HG02973 (cell line): ENCODE measurements around the gene CEACAM18.
"Not testable (repeated sequence)": the region's sequence is repeated elsewhere in the genome, so short reads cannot be mapped to it uniquely, and the experiment has no call there.

ENCODE experiments used
- ATAC-seq: cut with Tn5 transposase; IDR thresholded peaks from one replicate; pipeline ENCODE4 v1.9.1; 2021; ENCODE audit warnings: moderate library complexity; ENCODE audit not compliant: unreplicated experiment

CEACAM18 gene

DNA sequence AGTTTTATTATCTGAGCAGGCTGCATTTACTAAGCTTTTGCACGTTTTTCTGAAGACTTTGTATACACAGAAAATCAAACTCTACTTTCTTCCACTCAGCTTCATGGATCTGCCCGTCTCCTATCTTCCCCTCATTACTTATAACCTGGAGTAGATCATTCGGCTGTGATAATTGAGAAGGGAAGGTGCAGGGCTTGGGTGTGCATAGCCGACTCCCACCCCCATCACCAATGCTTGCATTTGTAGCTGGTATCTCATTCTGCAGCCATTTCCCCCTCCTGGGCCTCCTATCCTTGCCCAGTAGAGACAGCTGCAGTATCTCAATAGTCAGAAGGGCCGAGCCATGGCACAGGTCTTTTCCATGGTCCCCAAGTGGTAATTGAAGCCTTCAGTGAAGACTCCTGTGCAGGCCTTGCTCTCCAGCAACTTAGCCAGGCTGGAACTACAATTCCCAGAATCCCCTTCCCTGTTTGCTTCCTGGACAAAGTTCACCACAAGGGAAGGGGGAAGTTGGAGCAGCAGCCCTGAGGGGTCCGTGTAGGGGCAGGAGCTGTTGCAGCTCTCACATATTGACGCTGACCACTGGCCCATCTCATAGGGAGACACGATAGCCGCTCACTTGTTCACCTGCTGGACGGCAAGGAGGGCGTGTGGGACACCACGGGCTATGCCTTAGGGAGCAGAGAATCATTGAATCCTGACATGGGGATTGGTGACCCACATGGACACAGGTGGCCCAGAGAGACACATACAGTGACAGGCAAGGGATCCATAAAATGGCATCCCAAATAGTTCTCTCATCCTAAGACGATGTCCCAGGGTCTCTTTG is 18.0 kb upstream of the CEACAM18 start:
- ATAC-seq = no peak

DNA sequence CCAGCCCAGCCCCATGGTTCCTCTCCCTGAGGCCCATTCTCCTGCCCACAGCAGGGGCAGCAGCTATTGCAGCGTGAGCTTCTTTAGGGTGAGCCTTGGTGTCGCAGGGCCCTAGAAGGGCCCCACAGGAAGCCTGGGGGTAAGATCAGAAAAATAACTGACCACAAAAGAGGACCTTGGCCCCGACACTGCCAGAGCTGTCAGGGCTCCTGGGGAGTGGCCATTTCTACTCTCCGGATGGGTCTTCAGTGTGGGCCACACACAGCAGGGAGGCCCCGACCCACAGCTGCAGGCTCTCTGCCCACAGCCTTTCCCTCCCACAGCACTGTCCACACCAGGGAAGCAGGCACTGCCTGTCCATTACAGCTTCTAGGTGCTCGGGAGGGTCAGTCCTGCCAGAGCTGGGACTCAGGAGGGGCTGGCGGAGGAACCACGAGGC is 16.6 kb upstream of the CEACAM18 start:
- ATAC-seq = no peak

DNA sequence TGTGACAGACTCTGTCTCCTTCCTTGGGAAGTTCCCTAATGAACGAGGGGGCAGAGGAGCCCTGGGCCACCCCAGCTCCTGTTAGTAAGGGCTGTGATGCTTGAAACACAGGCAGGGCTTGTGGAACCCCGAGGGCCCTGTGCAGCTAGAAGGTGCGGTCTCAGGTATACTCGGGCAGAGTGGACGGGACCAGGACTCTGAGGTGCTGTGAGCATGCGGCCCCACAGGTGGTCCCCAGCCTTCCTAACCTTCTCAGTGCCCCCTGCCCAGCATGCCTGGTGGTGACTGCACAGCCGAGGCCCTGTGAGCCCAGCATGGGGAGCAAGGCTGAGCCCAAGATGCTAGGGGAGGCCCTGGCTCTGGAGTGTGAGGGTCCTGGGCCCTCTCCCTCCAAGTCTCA is 16.1 kb upstream of the CEACAM18 start:
- ATAC-seq = no peak

DNA sequence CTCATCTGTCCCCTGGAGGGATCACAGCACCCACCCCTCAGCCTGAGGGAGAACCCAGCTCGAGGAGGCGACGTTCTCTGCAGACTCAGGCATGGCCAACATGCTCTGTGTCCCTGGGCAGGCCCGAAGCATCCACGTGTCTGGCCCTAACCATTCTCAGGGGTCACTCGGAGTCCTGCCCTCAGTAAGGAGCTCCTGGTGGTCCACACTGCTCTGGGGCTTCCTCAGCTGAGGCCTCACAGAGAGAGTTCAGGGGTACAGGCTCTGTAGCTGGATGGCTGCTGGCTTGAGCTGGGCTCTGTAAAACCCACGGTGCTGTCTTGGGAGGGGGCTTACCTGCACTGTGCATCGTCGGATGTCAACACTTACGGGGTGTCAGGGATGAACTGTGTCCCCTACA is 15.7 kb upstream of the CEACAM18 start:
- ATAC-seq = no peak

DNA sequence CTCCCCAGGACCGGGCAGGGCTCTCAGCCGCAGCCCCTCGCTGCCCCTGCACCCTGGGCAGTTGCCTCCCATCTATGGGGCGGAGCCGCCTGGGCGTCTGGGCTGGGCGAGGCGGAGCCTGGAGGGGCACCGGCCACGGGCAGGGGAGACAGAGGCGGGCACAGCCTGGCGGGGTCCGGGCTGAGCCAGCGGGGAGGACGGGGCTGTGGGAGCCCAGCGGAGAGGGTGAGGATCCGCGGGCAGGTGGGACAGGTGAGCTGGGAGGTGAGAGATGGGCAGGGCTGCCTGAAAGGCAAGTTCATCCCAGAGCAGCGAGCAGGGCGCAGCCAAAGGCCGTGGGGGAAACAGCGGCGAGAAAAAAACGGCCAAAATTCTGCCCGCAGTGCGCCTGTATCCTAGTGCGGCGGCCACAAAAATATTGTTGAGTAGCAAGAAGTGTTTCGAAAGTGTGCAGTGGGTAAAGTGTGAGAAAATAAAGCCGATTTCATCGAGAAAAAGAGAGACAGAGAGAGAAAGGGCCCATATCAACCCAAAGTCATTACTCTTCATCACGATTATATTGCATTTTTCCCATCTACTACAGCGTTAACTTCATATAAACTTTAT is 14.3 kb upstream of the CEACAM18 start:
- ATAC-seq = not testable (repeated sequence)

DNA sequence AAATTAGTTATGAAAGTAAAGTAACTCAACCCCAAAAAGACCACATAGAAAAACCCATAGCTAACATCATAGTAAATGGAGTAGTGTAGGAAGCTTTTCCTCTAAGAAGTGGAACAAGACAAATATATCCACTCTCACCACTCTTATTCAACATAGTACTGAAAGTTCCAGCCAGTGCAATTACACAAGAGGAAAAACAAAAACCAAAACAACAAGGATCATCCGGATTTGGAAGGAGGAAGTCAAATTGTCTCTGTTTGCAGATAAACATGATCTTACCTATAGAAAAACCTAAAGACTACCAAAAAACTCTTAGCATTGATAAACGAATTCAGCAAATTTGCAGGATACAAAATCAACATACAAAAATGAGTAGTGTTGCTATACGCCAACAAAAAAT is 11.6 kb upstream of the CEACAM18 start:
- no peak for ATAC-seq

DNA sequence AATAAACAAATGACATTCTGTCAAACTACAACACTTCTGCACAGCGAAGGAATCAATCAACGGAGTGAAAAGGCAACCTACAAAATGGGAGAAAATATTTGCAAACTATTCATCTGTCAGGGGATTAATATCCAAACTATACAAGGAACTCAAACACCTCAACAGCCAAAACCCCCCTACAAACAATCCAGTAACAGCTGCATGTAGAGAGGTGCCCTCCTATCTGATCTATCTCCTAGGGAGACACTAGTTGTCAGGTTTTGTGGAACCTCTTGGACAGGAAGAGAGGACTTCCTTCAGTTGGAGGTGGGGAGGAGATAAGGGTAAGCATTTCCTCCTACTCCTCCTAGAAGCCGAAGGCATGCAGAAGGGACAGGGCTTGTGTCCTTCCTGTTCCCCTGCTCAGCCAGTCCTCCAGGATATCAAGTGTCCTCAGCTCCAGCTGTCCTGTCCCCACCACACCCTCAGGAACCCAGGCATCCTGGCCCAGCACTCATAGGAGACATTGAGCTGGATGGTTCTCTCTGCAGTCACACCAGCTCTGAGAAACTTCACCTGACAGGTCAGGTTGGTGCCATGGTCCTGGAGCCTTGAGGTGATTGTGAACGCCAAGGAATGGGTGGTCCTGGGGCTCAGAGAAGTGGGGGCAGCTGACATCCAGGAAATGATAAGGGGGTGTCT is 10.3 kb upstream of the CEACAM18 start:
- no peak for ATAC-seq

DNA sequence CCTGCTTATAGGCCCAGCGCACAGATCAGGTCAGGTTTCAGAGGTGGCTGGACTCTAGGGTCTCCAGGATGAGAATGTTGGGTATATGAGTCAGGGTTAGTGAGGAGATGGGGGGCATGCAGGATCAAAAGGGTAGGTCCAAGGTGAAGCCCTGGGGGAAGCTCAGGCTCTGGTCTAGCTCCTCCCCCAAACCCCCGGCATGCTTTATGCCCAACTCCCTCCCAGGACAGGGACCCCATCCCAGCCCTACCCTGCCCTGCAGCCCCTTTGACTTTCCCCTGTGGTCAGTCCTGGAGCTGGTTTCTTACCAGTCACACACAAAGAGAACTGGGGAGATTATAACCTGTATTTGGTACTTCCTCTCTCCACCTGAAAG is 9.8 kb upstream of the CEACAM18 start:
- no peak for ATAC-seq

DNA sequence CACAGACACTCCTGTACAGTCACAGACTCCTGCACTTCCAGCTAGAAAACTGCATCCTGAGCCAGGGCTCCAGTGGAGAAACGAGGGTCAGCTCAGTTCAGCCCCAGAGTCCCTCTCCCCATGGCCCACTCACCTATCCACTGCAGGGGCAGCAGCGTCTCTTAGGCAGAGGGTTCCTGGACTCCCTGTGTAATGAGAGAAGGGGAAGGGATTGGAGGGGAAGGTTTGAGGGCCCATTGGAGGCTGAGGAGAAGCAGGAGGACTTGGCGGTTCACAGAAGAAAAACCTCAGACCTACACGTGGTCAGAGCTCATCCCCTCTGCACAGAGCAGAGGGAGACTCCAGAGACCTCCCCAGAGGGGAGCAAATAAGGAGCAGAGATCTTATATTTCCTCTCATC is 9.2 kb upstream of the CEACAM18 start:
- ATAC-seq = no peak

DNA sequence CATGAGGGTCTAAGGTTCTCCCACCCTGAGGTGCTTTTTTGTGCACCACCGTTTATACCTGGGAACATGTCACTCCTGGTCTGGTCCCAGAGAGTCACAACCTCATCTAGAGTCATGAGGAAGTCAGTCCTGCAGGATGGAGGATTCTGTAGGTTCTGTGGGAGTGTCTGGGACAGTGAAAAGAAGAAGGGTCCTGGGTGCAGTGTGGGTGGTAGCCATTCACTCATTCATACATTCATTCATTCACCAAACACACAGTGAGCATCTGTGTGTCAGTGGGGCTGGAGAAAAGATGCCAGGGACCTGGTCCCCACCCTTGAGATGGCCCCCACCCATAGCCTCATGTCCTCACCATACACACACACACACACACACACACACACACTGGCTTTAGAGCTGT is 8.7 kb upstream of the CEACAM18 start:
- ATAC-seq = no peak

DNA sequence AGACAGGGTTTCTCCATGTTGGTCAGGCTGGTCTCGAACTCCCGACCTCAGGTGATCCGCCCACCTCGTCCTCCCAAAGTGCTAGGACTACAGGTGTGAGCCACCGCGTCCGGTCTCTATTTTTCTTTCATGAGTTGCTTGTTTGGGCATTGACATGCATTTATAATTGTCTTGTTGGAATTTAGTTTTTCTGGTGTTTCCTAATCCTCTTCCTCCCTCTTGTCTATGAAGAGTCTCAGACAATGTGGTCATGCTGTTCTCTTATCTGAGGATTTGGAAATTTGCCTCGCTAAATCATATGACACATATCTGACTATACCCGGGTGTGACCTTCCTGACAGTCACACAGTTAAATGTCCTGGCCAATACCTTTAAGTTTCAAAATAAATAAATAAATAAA is 7.4 kb upstream of the CEACAM18 start:
- ATAC-seq = no peak

DNA sequence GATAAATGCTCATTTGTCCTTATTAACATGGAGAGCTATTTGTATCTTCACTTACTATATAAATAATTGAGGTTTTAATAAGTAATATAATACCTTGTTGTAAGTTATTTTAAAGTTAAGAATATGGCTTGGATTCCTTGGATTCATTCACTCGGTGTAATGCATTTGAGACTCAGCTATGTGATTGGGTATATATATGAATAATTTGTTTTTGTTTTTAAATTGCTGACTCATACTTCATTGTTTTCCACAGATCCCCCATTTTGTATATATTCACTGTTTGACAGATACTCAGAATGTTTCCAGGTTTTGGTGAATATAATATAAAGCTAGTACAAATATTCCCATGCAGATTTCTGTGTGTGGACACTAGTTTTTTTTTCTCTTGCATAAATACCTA is 6.8 kb upstream of the CEACAM18 start:
- ATAC-seq = no peak

DNA sequence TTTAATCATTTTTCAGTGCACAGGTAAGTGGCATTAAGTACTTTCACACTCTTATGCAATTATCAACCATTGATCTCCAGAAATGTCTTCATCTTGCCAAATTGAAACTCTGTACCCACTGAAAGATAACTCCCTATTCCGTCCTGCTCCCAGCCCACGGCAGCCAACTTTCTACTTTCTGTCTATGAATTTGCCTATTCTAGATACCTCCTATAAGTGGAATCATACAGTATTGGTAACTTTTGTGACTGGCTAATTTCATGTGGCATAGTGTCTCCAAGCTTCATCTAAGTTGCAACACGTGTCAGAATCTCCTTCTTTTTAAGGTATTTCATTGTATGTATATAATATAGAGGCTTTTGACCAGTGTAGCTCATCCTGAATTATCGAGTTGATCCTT is 5.7 kb upstream of the CEACAM18 start:
- no peak for ATAC-seq

DNA sequence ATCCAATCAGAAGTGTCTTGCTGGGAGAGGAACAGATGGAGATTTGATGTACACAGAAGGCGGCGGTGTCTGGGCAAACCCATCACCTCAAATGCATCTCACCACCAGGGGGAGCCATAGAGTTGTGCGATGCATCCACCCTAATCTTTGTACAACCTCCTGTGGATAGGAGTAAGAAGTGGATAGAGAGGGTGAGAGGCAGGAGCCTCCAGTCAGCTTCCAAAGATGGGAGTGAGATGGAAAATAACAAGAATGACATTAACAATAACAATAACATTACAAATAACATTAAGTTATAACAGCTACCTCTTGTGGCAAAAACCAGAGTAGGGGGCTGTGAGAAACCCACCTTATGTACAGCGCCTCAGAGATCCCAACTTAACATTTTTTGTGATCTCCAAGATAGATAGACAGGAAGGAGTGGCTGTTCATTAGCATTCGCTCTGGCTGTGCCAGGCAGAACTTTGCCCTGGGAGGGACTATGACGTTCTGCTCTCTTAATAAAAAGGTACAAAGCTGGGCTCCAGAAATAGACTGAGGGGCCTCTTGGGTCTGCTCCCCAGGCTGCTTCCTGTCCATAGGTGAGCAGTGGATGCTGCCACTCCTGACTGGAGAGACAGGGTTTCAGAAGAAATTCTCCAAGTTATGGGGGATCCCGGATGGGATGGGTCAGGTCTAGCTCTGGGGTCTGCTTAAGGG is 5.2 kb upstream of the CEACAM18 start:
- no peak for ATAC-seq

DNA sequence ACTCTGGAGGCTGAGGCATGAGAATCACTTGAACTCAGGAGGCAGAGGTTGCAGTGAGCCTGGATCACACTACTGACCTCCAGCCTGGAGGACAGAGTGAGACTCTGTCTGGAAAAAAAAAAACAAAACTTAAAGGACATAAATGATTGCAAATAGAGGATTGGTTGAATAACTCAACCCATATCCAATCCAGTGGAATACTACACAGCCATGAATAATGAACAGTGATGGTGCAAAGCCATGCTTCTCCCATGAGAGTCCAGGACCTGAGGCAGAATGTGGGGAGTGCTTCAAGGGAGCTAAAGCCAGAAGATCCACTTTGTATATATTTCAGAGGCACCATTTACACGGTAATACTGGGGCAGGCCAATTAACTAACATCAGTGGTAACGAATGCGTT is 2.2 kb upstream of the CEACAM18 start:
- ATAC-seq = no peak

DNA sequence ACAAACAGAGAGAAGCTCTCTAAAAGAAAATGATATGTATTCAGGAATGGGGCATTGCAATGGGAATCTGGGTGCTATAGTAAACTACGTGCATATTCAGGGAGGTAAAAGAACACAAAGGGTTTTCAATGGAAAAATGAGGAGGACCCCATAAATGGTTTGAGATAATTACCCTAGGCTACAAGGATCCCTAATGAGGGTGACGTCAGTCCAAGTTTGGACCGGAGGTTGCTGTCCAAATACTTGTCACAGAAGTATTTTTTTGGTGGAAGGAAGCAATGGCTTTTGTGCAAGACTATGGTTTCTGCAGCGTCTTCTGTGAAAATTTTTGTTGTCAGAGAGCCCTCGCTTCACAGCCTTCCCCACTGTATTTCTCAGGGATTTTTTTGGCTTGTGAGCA is 995 bp upstream of the CEACAM18 start:
- ATAC-seq = no peak

DNA sequence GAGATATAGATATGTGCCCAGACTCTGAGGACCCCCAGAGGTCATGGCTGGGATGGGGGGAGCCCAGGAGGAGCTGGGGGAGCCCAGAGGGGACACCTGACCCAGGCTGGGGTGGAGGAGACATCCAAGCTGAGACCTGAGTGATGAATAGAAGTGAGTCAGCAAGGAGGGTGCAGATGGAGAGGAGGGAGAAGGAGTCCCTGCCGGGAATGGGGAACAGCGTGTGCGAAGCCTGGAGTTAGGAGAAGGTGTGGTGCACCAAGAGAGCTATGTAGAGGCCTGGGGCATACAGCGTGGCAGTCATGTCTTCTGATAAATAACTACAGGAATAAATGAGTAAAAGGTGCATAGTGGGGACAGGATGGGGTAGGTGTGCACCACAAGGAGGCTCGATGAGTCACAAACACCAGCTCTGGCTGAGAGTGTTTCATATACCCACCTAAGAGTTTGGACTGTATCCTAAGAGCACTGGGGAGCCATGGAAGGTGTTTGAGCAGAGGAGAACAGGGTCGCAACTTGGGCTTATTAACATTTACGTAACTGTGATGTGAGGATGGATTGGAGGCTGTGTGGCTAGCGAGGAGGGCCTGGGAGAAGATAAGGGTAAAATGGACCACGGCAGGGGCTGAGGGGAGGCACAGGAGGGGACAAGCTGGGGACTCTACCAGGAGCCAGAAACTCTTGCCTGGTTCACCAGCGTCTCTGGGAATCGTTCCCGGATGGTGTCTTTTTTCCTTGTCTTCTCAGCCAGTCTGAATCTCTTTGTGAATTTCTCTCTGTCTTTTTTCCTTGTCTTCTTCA is 1.4 kb downstream of the CEACAM18 start:
- no peak for ATAC-seq

DNA sequence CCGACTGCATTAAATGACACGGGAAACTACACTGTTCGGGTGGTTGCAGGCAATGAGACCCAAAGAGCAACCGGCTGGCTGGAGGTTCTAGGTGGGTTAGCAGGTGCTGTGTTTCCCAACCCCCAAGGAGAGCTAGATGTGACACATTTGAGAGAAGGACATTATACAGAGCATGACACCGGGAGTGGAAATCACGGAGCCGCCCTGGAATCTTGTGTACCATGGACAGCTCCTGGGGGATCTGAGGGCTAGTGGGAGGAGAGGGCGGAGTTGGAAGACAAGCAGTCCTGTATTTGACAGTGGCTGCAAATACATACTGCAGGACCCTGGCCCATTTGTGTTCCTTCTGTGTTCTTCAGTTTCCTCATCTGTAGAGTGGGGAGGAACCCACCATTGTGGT is 2.3 kb downstream of the CEACAM18 start:
- ATAC-seq = no peak

DNA sequence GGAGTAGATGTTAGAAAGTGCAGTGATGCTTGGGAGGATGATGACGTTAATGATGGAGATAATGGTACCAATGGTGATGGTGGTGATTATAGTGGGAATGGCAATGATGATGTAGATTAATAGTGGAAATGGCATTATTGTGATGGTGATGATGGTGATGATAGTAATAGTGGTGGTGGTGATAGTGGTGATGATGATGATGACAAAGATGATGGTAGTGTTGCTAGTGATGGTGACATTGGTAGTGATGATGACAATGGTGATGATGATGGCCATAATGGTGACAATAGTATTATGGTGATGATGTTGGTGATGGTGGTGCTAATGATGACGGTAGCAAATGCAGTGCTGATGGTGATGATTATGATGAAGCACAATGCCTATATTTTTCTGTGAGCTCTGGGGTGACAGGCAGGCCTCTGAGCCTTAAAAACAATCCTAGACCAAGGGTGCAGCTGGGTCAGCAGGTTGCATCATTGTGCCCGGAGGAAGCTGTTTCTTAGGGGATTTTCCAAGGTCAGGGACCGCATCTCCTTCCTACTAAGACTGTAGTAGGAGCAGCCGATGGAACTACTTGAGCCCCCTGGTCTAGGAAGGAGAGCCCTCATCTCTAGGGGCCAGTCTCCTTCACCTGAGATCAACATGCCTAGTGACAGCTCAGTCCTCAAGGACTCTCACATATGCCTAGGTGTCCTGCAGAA is 7.8 kb downstream of the CEACAM18 start:
- no peak for ATAC-seq

DNA sequence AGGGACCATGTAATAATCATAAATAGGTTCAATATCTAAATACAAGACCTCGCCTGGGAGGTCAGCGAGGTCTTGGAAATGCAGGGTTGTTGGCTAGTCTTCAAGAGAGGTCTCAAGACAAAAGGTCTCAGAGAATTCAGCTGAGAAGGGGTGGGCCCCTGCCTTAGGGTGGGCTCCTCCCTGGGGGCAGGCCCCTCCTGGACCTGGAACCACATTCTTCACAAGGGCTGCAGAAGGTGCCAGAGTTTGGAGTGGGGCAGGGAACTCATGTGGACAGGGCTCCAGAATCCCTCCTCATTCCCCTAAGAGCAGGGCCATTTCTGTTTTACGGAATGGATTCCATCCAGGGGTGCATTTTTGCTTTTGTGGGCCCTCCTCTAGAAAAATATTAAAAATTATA is 10.2 kb downstream of the CEACAM18 start:
- ATAC-seq = no peak
